Lower leg skin (tissue), 4 donors: ENCODE results near the gene FOXL3. TPM values are rescaled to one million over a fixed set of nuclear protein-coding genes. Genes with fewer than 3 reads are reported as not detected.

Experiments
- DNase-seq, 2 donors: peaks; one replicate each; pipeline ENCODE4 v3.0.0-alpha.2; 2019; ENCODE audit warnings: low spot score in 2 of 2
- H3K4me3 ChIP-seq: fragments of 200-600 bp; sonication (generic); 2 replicates; pipeline ENCODE4 v1.5.1; 2017; ENCODE audit warnings: mild to moderate bottlenecking, low read depth; ENCODE audit not compliant: poor library complexity, severe bottlenecking
- POLR2A ChIP-seq, 2 donors: fragments of 450-650 bp; IDR thresholded peaks; one replicate each; pipeline ENCODE4 v1.6.1; 2016 to 2017; ENCODE audit warnings: antibody characterized with exemption in 2 of 2, mild to moderate bottlenecking in 1 of 2, moderate library complexity in 1 of 2
- whole genome bisulfite sequencing, 2 donors: methylation state at CpG; one replicate each; pipeline ENCODE4 v1.1.5; 2018; 5-methylcytosine and 5-hydroxymethylcytosine counted together
- intact Hi-C: fragments of 100-400 bp; cut with DNase I; formaldehyde crosslinking; loops from one replicate; pipeline ENCODE4 v1.15.0; 2023; ENCODE audit warnings: low total_unique reads
- total RNA-seq, 4 donors: library from RNA; depleted of rRNA; stranded (reverse); fragments of >200 nt; gene quantifications; one replicate each; pipeline ENCODE4 v1.1.0, GENCODE V29; 2016
- TF ChIP-seq, protein P1 (sequence below), 3 donors: fragments of 450-650 bp; IDR thresholded peaks; one replicate each; pipeline ENCODE4 v1.5.1; 2016; ENCODE audit warnings: antibody characterized with exemption in 3 of 3, mild to moderate bottlenecking in 3 of 3, moderate library complexity in 2 of 3

Gene FOXL3
- total RNA-seq, 4 donors from 2014 or later = not detected

DNA sequence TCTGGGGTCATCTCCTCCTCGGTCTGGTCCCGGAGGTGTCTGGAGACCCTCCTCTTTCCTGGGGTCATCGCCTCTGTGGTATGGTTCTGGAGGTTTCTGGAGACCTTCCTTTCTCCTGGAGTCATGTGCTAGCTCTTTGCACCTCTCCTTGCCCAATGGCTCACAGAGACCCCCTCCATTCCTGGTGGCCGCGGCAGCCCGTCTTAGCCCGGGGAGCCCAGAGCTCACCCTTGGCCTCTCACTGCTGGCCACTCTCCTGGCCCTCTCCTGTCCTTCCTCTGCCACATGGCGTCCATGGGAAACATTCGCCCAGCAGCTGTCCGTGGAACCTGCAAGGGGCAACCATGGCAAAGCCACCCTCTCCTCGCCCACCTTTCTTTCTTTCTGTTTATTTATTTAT lies 20.2 kb upstream of the FOXL3 start:
- DNase-seq = no peak
- no peak overlapping the region for H3K4me3 ChIP-seq
- WGBS, 2 donors = 90 to 94% methylated on average over 11 of the region's 11 CpGs
- TF ChIP-seq POLR2A (IDR thresholded peaks at IDR 0.05) = no peak
- TF ChIP-seq, protein P1, sequence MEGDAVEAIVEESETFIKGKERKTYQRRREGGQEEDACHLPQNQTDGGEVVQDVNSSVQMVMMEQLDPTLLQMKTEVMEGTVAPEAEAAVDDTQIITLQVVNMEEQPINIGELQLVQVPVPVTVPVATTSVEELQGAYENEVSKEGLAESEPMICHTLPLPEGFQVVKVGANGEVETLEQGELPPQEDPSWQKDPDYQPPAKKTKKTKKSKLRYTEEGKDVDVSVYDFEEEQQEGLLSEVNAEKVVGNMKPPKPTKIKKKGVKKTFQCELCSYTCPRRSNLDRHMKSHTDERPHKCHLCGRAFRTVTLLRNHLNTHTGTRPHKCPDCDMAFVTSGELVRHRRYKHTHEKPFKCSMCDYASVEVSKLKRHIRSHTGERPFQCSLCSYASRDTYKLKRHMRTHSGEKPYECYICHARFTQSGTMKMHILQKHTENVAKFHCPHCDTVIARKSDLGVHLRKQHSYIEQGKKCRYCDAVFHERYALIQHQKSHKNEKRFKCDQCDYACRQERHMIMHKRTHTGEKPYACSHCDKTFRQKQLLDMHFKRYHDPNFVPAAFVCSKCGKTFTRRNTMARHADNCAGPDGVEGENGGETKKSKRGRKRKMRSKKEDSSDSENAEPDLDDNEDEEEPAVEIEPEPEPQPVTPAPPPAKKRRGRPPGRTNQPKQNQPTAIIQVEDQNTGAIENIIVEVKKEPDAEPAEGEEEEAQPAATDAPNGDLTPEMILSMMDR (IDR thresholded peaks at IDR 0.05) = no peak
- intact Hi-C loops = no loop called here

DNA sequence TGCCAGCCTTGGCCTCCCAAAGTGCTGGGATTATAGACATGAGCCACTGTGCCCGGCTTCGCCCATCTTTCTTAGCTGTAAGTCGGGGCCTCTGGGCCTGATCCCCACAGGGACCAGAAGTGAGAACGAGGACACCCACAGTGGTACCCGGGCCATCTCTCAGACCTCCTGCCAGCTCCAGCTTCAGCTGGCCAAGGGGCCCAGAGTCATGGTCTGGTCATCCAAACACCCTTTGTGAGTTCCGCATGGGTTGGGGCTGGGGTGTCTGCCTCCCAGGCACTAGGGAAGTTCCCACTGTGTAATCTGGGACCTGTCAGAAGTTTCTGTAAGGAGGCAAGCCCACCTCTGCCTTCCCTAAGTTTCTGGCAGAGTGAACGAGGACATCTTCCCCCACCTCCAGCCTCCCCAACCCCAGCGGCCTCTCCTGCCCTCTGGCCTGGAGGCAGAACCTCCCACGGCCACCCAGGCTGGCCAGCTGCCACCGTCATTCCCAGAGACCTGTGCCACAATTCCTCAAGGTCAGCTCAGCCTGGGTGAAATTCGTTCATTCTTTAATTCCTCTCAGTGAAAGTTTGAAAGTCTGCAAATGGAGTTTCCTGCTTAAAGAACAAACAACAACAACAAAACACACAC lies 19.5 kb upstream of the FOXL3 start:
- DNase-seq = no peak
- WGBS, 2 donors = 64 to 73% methylated on average over 11 of the region's 11 CpGs
- TF ChIP-seq POLR2A (IDR thresholded peaks at IDR 0.05) = no peak
- TF ChIP-seq, protein P1 (IDR thresholded peaks at IDR 0.05) = no peak
- no peak overlapping the region for H3K4me3 ChIP-seq
- intact Hi-C loops = no loop called here

GRCh38 chr7:271266-272107 lies 18.5 kb upstream of the FOXL3 start:
- no peak for DNase-seq
- intact Hi-C loops = no loop called here
- TF ChIP-seq POLR2A (IDR thresholded peaks at IDR 0.05) = no peak
- TF ChIP-seq, protein P1 (IDR thresholded peaks at IDR 0.05) = no peak
- H3K4me3 ChIP-seq = no peak overlapping the region
- WGBS, 2 donors = 64 to 77% methylated on average over 14 of the region's 14 CpGs

GRCh38 chr7:272108-272615 lies 17.8 kb upstream of the FOXL3 start:
- no peak overlapping the region for H3K4me3 ChIP-seq
- no peak for DNase-seq
- intact Hi-C loops = no loop called here
- TF ChIP-seq, protein P1 (IDR thresholded peaks at IDR 0.05) = no peak
- TF ChIP-seq POLR2A (IDR thresholded peaks at IDR 0.05) = no peak
- 81 to 87% methylated on average over 18 of the region's 18 CpGs for WGBS, 2 donors

DNA sequence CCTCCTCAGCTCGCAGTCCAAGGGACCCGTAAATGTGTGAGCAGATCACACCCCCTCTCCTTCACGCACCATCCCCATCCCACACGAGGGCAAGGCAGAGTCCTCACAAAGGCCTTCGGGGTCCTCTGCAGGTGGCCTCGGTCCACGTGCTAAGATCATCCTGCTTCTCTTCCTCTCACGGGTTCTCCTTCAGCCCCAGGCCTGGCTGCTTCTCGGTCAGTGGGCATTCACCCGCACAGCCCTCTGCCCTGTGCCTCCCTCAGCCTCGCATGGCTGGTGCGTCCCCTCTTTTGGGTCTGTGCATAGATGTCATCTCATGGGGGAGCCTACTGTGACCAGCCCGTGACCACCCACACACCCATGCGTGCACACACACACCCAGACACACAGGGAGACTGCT lies 17.3 kb upstream of the FOXL3 start:
- WGBS, 2 donors = 87 to 93% methylated on average over 14 of the region's 14 CpGs

More for the DNA sequence above, 17.3 kb upstream of the FOXL3 start:
- no peak overlapping the region for H3K4me3 ChIP-seq
- no peak for TF ChIP-seq POLR2A (IDR thresholded peaks at IDR 0.05)
- TF ChIP-seq, protein P1 (IDR thresholded peaks at IDR 0.05) = no peak
- no peak for DNase-seq
- intact Hi-C loops = no loop called here
